Mucosa of descending colon (tissue), 3 donors: ENCODE measurements around the gene IRF1. TPM values are rescaled to one million over a fixed set of nuclear protein-coding genes. Genes with fewer than 3 reads are reported as not detected.

Experiments
- ATAC-seq: fragments of 200-7000 bp; cut with Tn5 transposase; one replicate; pipeline ENCODE4 v1.9.1; 2020; ENCODE audit warnings: mild to moderate bottlenecking, moderate library complexity
- DNase-seq, 3 donors: peaks; one replicate each; pipeline ENCODE4 v3.0.0-alpha.2; 2020
- H3K36me3 ChIP-seq: fragments of 200-600 bp; one replicate; pipeline ENCODE4 v1.8.0; 2021; ENCODE audit warnings: low read depth, mild to moderate bottlenecking
- H3K4me1 ChIP-seq: fragments of 200-600 bp; one replicate; pipeline ENCODE4 v1.8.0; 2021; ENCODE audit warnings: low read depth, mild to moderate bottlenecking
- H3K4me3 ChIP-seq: fragments of 200-600 bp; one replicate; pipeline ENCODE4 v1.8.0; 2021; ENCODE audit warnings: mild to moderate bottlenecking
- H3K9me3 ChIP-seq: fragments of 200-600 bp; one replicate; pipeline ENCODE4 v1.8.0; 2021; ENCODE audit warnings: mild to moderate bottlenecking
- CTCF ChIP-seq: fragments of 200-600 bp; IDR thresholded peaks from one replicate; pipeline ENCODE4 v1.8.0; 2022; ENCODE audit warnings: antibody characterized with exemption, mild to moderate bottlenecking
- intact Hi-C, 2 donors: fragments of 100-400 bp; cut with DNase I in 1 of 2; cut with micrococcal nuclease in 1 of 2; formaldehyde crosslinking; loops; one replicate each; pipeline versions ENCODE4 v1.11.0 to v1.11.1; 2022; cut with DNase I, micrococcal nuclease
- total RNA-seq, 3 donors: library from RNA; stranded (reverse); fragmentation: NEBNext Ultra II Directional in 2 of 3; extraction: Animal tissue kit (Norgen Biotek cat#: 25700) in 2 of 3; gene quantifications; one replicate each; pipeline versions ENCODE4 v1.2.1 to v1.2.4, GENCODE V29; 2021 to 2023
- donor health status: DM: no; HTN: no; CAD: no; lungs with moderate emphysema.
- donor health status: DM: no; HTN: no; CAD: no.
- donor health status: DM: no; HTN: yes; CAD: no.

IRF1 gene
- total RNA-seq, 3 donors from 2014 or later, result 89.4 to 172 (median 143) TPM

- intact Hi-C loops, result loop anchor here in 1 of 2 donors (10.0 kb wide), 1 partner anchor 67 kb away; no protein-coding TSS in a partner anchor
- Histone ChIP-seq H3K9me3 (no peaks in the 10 kb centered on the region), H3K4me1 (peaks cover 44% of the 10 kb centered on the region), H3K4me3 (peak overlapping the region; percentile 85), H3K36me3 (no peaks in the 10 kb centered on the region)
- peak in 2 of 3 donors; percentile 35 to 73 for DNase-seq
- peak; percentile 6 for ATAC-seq
- no peak for TF ChIP-seq CTCF
Measured at GRCh38 chr5:132491368-132492364, 1.1 kb upstream of the IRF1 start.

- peaks cover 47% of the 10 kb centered on the region for H3K4me1 ChIP-seq
- H3K4me3 ChIP-seq, result peak overlapping the region; percentile 85
- intact Hi-C loops, result loop anchor here in 1 of 2 donors (10.0 kb wide), 1 partner anchor 65 kb away; no protein-coding TSS in a partner anchor
- peaks cover 4% of the 10 kb centered on the region for H3K36me3 ChIP-seq
- no peak for TF ChIP-seq CTCF
- ATAC-seq (peak; percentile 39), DNase-seq (peak; percentile 64 to 81 (median 78))
- no peaks in the 10 kb centered on the region for H3K9me3 ChIP-seq
Measured at GRCh38 chr5:132489871-132490483, 596 bp downstream of the IRF1 start.

DNA sequence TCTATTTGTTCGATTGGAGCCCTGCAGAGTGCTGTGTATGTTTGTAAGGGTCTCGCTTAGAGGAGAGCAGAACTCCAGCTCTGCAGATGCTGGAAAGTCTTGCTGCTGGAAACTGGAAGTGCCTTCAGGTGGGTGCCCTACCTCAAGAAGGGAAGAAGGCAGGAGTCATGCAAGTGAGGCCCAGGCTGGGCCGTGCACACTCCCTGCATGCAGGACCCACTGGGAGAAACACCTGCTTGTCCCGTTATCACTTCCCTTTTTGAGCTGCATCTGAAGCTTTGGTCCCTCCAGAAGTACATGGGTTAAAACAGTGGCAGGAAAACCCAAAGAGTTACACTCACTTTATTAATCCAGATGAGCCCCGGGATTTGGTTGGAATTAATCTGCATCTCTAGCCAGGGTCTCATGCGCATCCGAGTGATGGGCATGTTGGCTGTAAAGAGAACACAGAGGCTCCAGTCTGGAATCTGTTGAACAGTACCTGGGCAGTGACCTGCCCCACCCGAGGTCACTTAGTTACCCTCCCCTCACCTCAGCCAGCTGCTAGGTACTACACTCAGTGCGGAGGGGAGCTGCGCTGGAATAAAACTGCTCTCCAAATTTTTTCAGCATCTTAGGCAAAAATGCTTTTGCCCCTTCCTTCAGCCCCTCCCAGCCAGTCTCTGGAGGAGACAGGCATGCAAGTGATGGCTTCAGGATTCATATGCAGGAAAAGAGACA, 1.4 kb downstream of the IRF1 start:
- Histone ChIP-seq H3K4me3 (peak overlapping the region; percentile 85), H3K9me3 (no peaks in the 10 kb centered on the region), H3K4me1 (peaks cover 45% of the 10 kb centered on the region), H3K36me3 (peaks cover 6% of the 10 kb centered on the region)
- DNase-seq, result peak in 2 of 3 donors; percentile 40 to 54
- intact Hi-C loops, result no loop called here
- no peak for ATAC-seq
- TF ChIP-seq CTCF, result no peak

GRCh38 chr5:132488590-132488989, 2.0 kb downstream of the IRF1 start:
- H3K4me1 ChIP-seq, result peaks cover 45% of the 10 kb centered on the region
- intact Hi-C loops, result no loop called here
- TF ChIP-seq CTCF, result no peak

GRCh38 chr5:132487841-132488555, 2.6 kb downstream of the IRF1 start:
- H3K9me3 ChIP-seq, result no peaks in the 10 kb centered on the region
- H3K4me3 ChIP-seq, result no peak overlapping the region
- H3K4me1 ChIP-seq, result peaks cover 45% of the 10 kb centered on the region
- intact Hi-C loops, result no loop called here
- ATAC-seq, result no peak
- TF ChIP-seq CTCF, result no peak
- DNase-seq, result peak in 1 of 3 donors; percentile 15
- H3K36me3 ChIP-seq, result peaks cover 6% of the 10 kb centered on the region

More at GRCh38 chr5:132488590-132488989, 2.0 kb downstream of the IRF1 start:
- H3K9me3 ChIP-seq, result no peaks in the 10 kb centered on the region
- H3K36me3 ChIP-seq, result peaks cover 6% of the 10 kb centered on the region
- H3K4me3 ChIP-seq, result peak overlapping the region; percentile 85
- ATAC-seq (no peak), DNase-seq (no peak)
